HG03064 (cell line): Measurements from ENCODE around the gene TET1.
"Not testable (repeated sequence)": the region's sequence is repeated elsewhere in the genome, so short reads cannot be mapped to it uniquely, and the experiment has no call there.

Source experiments
- ATAC-seq: cut with Tn5 transposase; IDR thresholded peaks from one replicate; pipeline ENCODE4 v1.9.1; 2021; ENCODE audit warnings: low read depth; ENCODE audit not compliant: unreplicated experiment

The TET1 gene

GRCh38 chr10:68604441-68604840 is 44.3 kb downstream of the TET1 start:
- no peak for ATAC-seq

DNA sequence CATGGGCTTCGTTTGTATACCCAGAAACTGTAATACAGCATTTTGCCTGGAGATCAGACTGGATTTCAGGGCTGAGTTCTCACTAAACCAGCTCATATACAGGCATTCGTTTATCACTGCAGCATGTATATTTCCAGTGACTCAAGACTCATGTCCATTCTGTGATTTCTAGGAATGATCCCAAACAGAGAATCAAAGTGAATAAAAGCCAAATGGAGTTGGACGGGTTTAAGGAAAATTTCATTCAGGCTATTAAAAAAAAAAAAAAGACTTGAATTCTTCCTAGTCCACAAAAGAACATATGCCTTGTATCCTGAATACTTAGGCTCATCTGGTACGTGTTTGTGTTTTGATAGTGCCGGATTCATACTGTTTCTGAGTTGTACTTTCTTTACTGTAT is 46.8 kb downstream of the TET1 start:
- ATAC-seq = no peak

DNA sequence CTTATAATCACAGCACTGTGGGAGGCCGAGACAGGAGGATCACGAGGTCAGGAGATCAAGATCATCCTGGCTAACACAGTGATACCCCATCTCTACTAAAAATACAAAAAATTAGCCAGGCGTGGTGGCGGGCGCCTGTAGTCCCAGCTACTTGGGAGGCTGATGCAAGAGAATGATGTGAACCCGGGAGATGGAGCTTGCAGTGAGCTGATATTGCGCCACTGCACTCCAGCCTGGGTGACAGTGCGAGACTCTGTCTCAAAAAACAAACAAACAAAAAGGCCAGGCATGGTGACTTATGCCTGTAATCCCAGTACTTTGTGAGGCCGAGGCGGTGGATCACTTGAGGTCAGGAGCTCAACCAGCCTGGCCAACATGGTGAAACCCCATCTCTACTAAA is 49.9 kb downstream of the TET1 start:
- not testable (repeated sequence) for ATAC-seq

- ATAC-seq = no peak
Observed at GRCh38 chr10:68611227-68611626, 51.1 kb downstream of the TET1 start.

- ATAC-seq = not testable (repeated sequence)
Observed at GRCh38 chr10:68613974-68614373, 53.8 kb downstream of the TET1 start.

DNA sequence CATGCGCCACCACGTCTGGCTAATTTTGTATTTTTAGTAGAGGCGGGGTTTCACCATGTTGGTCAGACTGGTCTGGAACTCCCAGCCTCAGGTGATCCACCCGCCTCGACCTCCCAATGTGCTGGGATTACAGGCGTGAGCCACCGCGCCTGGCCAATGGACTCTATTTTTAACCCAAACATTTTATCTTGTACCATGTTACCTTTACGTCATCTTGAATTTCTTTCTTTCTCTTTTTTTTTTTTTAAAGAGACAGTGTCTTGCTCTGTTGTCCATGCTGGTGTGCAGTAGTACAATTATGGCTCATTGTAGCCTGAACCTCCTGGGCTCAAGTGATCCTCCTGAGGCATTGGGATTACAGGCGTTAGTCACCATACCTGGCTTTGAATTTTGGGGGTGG is 57.6 kb downstream of the TET1 start:
- ATAC-seq = not testable (repeated sequence)

DNA sequence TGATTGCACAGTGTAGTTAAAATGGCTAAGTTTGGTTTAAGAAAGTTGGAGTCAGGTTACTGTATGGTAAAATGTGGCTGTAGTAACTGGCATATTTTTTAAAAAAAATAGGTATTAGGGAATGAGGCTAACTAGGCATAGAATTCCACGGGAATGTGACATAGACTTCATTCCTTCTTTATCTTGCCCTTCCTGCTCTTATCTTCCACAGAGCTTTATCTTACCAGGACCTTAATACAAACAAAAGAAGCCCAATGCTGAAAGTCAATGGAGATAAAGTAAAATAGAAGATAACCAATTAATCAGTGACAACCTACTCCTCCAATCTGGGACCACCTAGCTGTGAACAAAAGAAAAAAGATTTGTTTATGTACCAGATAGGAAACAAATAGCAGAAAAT is 58.1 kb downstream of the TET1 start:
- no peak for ATAC-seq

- no peak for ATAC-seq
Observed at GRCh38 chr10:68619595-68619994, 59.5 kb downstream of the TET1 start.

- ATAC-seq = no peak
Observed at GRCh38 chr10:68625316-68625921, 65.3 kb downstream of the TET1 start.

- no peak for ATAC-seq
Observed at GRCh38 chr10:68628576-68629127, 68.5 kb downstream of the TET1 start.

DNA sequence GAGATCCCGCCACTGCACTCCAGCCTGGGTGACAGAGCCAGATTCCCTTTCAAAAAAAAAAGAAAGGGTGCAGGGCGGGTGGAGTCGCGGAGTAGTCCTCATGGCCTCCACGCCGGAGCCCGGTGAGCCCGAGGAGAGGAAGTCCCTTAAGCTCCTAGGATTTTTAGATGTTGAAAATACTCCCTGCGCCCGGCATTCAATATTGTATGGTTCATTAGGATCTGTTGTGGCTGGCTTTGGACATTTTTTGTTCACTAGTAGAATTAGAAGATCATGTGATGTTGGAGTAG is 72.1 kb downstream of the TET1 start:
- ATAC-seq = not testable (repeated sequence)

DNA sequence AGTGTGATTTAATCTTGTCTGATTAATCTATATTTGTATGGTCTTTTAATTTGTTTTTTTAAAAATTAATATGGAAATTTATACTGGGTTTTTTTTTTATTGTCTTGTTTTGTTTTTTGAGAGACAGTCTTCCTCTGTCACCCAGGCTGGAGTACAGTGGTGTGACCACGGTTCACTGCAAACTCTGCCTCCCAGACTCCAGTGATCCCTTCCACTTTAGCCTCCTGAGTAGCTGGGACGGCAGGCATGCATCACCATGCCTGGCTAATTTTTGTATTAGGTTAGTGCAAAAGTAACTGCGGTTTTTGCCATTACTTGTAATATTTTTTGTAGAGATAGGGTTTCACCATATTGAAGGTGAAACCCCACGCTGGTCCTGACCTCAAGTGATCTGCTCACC is 73.1 kb downstream of the TET1 start:
- ATAC-seq = no peak

GRCh38 chr10:68633816-68634466 is 73.8 kb downstream of the TET1 start:
- ATAC-seq = no peak

GRCh38 chr10:68636335-68636734 is 76.2 kb downstream of the TET1 start:
- ATAC-seq = no peak

DNA sequence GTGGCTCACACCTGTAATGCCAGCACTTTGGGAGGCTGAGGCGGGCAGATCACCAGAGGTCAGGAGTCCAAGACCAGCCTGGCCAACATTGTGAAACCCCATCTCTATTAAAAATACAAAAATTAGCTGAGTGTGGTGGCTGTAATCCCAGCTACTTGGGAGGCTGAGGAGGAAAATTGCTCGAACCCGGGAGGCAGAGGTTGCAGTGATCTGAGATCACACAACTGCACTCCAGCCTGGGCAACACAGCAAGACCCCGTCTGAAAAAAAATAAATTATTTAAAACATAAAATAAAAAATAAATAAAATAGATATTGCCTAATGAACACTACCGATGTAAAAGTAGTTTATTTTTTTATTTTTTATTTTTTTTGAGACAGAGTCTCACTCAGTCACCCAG is 83.4 kb downstream of the TET1 start:
- ATAC-seq = not testable (repeated sequence)

- no peak for ATAC-seq
Observed at GRCh38 chr10:68647672-68648341, 87.7 kb downstream of the TET1 start.

DNA sequence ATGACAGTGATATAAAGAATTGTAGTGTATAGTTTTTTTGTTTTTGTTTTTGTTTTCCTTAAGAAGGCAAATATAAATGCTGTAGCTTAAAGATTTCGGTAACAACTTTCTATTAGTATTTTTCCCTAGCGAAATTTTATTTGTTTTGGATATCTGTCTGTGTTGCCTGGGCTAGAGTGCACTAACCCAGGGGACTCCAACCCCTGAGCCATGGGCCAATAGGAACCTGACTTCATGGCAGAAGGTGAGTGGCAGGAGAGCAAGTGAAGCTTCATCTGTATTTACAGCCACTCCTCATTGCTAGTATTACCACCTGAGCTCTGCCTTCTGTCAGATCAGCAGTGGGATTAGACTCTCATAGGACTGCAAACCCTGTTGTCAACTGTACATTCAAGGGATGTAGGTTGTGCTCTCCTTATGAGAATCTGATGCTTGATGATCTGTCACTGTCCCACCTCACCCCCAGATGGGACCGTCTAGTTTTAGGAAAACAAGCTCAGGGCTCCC is 95.5 kb downstream of the TET1 start:
- ATAC-seq = no peak

GRCh38 chr10:68665841-68666240 is 105.7 kb downstream of the TET1 start:
- no peak for ATAC-seq

DNA sequence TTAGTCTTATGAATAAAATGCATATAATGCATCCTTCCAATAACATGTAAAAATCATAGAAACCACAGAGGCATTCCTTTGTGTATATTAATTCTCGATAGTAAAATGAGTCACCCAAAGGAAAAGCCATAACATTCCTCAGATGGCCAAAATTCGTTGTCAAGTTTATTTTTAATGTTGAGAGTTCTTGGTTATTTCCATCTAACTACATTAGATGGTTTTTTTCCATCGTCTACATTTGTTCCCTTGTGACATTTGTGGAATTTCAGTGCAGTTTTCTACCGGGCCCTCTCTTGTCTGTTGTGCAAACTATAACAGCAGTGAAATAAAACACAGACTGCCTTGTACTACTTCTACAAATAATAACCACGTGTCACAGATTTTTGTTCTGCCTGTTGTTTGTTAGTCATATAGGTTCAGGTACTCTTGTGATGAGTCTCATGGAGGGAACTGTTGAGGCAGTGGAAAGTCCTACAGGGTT is 106.2 kb downstream of the TET1 start:
- no peak for ATAC-seq

DNA sequence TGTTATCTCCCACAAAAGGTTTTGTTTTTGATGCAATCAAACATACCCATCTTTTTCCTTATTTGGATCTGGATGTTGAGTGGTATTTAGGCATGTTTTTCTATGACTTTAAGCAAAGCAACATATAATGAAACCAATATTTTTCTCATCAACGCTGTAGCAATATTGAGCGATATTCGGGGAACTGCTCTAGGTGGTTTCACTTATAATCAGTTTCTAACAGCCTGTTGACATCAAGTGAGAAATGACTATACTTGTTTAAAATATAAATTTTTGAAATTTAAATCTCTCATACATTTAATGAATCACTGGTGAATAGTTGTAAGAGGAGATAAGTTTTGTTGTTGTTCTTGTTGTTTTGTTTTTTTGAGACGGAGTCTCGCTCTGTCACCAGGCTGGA is 108.1 kb downstream of the TET1 start:
- ATAC-seq = no peak

DNA sequence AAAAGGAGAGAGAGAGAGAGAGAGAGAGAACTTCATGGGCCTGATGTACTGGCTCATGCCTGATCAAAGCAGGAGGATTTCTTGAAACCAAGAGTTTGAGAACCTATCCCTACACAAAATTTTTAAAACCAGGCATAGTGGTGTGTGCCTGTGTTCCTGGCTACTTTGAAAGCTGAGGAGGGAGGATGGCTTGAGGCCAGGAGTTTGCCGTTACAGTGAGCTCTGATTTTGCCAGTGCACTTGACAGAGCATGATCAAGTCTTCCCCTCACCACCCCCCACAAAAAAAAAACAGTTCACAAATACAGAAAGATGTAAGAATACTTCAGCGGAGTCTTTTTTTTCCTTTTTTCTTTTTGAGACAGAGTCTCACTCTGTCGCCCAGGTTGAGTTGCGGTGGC is 108.8 kb downstream of the TET1 start:
- no peak for ATAC-seq

- ATAC-seq = no peak
Observed at GRCh38 chr10:68684413-68684812, 124.3 kb downstream of the TET1 start.
